Spleen (tissue), 11 donors: ENCODE data around the gene MTERF4. TPM values are rescaled to one million over a fixed set of nuclear protein-coding genes. Genes with fewer than 3 reads are reported as not detected.

ENCODE experiments used
- DNase-seq: peaks from one replicate; pipeline ENCODE4 v3.0.0-alpha.2; 2020
- H3K27ac ChIP-seq, 8 donors: fragments of 200-600 bp; sonication (generic) in 7 of 8; 1 replicate in 4 of 8; 2 replicates in 4 of 8; pipeline versions ENCODE4 v1.5.0 to v1.8.0; 2016 to 2021; ENCODE audit warnings: inconsistent platforms in 4 of 8, mild to moderate bottlenecking in 4 of 8, moderate library complexity in 1 of 8
- H3K27me3 ChIP-seq, 7 donors: fragments of 200-600 bp; sonication (generic) in 6 of 7; replicated peaks in 1 of 7; 1 replicate in 4 of 7; 2 replicates in 3 of 7; pipeline versions ENCODE4 v1.5.0 to v1.8.0; 2016 to 2021; ENCODE audit warnings: inconsistent platforms in 3 of 7, mild to moderate bottlenecking in 1 of 7
- H3K36me3 ChIP-seq, 6 donors: fragments of 200-600 bp; sonication (generic) in 5 of 6; 1 replicate in 4 of 6; 2 replicates in 2 of 6; pipeline versions ENCODE4 v1.5.0 to v1.8.0; 2016 to 2021; ENCODE audit warnings: inconsistent platforms in 2 of 6
- H3K4me1 ChIP-seq, 6 donors: fragments of 200-600 bp; sonication (generic) in 5 of 6; 1 replicate in 3 of 6; 2 replicates in 3 of 6; pipeline versions ENCODE4 v1.5.0 to v1.8.0; 2016 to 2021; ENCODE audit warnings: inconsistent platforms in 3 of 6
- H3K4me3 ChIP-seq, 8 donors: fragments of 200-600 bp; sonication (generic) in 7 of 8; 1 replicate in 4 of 8; 2 replicates in 4 of 8; pipeline versions ENCODE4 v1.5.0 to v1.8.0; 2016 to 2021; ENCODE audit warnings: inconsistent platforms in 4 of 8, mild to moderate bottlenecking in 4 of 8, moderate library complexity in 2 of 8
- H3K9me3 ChIP-seq, 8 donors: fragments of 200-600 bp; sonication (generic) in 7 of 8; 1 replicate in 4 of 8; 2 replicates in 4 of 8; pipeline versions ENCODE4 v1.5.0 to v1.8.0; 2016 to 2021; ENCODE audit warnings: inconsistent platforms in 4 of 8
- CTCF ChIP-seq, 11 experiments: fragments of 200-600 bp in 7 of 11; fragments of 450-650 bp in 4 of 11; sonication (generic) in 4 of 11; IDR thresholded peaks in 8 of 11; conservative IDR thresholded peaks in 3 of 11; 1 replicate in 7 of 11; 2 replicates in 4 of 11; pipeline versions ENCODE4 v1.4.0 to v1.8.0; 2016 to 2021; ENCODE audit warnings: antibody characterized with exemption in 11 of 11, inconsistent platforms in 4 of 11, mild to moderate bottlenecking in 1 of 11
- POLR2A ChIP-seq, 3 donors: fragments of 450-650 bp; IDR thresholded peaks; one replicate each; pipeline ENCODE4 v1.5.1; 2017; ENCODE audit warnings: antibody characterized with exemption in 3 of 3, mild to moderate bottlenecking in 1 of 3
- POLR2AphosphoS5 ChIP-seq, 3 donors: sonication (generic); formaldehyde crosslinking; IDR thresholded peaks; one replicate each; pipeline ENCODE4 v1.5.1; 2017; ENCODE audit warnings: antibody characterized with exemption in 3 of 3
- WGBS, 5 donors: extraction: QIAGEN DNeasy Blood & Tissue Kit in 3 of 5; methylation state at CpG; one replicate each; pipeline versions ENCODE4 v1.1.5 to v1.1.7; 2013 to 2018; 5-methylcytosine and 5-hydroxymethylcytosine counted together
- intact Hi-C: fragments of 100-400 bp; cut with DNase I; formaldehyde crosslinking; loops from one replicate; pipeline ENCODE4 v1.15.0; 2023; ENCODE audit warnings: low total_unique reads
- polyA plus RNA-seq, 3 donors: library from polyadenylated mRNA; stranded (reverse); fragments of 200-250 nt; gene quantifications; one replicate each; pipeline ENCODE4 v1.2.1, GENCODE V29; 2013
- total RNA-seq, 7 donors: library from RNA; depleted of rRNA in 3 of 7; stranded (reverse); fragments of >200 nt in 3 of 7; fragmentation: NEBNext Ultra II Directional in 4 of 7; extraction: Animal tissue kit (Norgen Biotek cat#: 25700) in 4 of 7; gene quantifications; one replicate each; pipeline versions ENCODE4 v1.1.0 to v1.2.1, GENCODE V29; 2016 to 2021
- donor health status: healthy with polysubstance abuse.
- donor health status: DM: no; HTN: no; CAD: no; lungs with moderate emphysema.
- donor health status: DM: no; HTN: no; CAD: no.
- donor health status: Bipolar disorder and iron deficiency.
- donor health status: healthy.
- donor health status: DM: no; HTN: no; CAD: no.
- donor health status: DM: yes; HTN: yes; CAD: no.

Gene MTERF4
- total and polyA plus RNA-seq, 10 donors = 28.4 to 74.0 (median 47.2) TPM

GRCh38 chr2:241109210-241110088 lies 7.4 kb upstream of the MTERF4 start:
- peak overlapping the region in 7 of 8 donors; percentile 48 to 87 (median 80) for H3K27ac ChIP-seq

GRCh38 chr2:241108271-241109209 lies 6.5 kb upstream of the MTERF4 start:
- H3K36me3 ChIP-seq = peaks cover 0 to 20% (median 0%) of the 10 kb centered on the region in 6 donors
- DNase-seq = no peak
- no peaks in the 10 kb centered on the region for H3K9me3 ChIP-seq
- H3K27me3 ChIP-seq = no peaks in the 10 kb centered on the region
- TF ChIP-seq POLR2AphosphoS5 (IDR thresholded peaks at IDR 0.05) (peak; percentile 5 to 51 (median 35)), CTCF (IDR thresholded peaks at IDR 0.05 in 8 of 11, conservative IDR thresholded peaks at IDR 0.05 in 3 of 11) (no peak)
- intact Hi-C loops = no loop called here
- peak overlapping the region in 7 of 8 donors; percentile 56 to 87 (median 80) for H3K27ac ChIP-seq
- H3K4me1 ChIP-seq = peaks cover 9 to 93% (median 33%) of the 10 kb centered on the region in 6 donors
- H3K4me3 ChIP-seq = peak overlapping the region in 2 of 8 donors; percentile 39 to 45
- 59 to 68% (median 63%) methylated on average over 35 of the region's 35 CpGs for WGBS, 5 donors

More at GRCh38 chr2:241109210-241110088, 7.4 kb upstream of the MTERF4 start:
- no peak for TF ChIP-seq POLR2AphosphoS5 (IDR thresholded peaks at IDR 0.05)
- no peak for TF ChIP-seq CTCF (IDR thresholded peaks at IDR 0.05 in 8 of 11, conservative IDR thresholded peaks at IDR 0.05 in 3 of 11)
- TF ChIP-seq POLR2A (IDR thresholded peaks at IDR 0.05) = no peak
- peak overlapping the region in 2 of 8 donors; percentile 39 to 45 for H3K4me3 ChIP-seq
- no peaks in the 10 kb centered on the region for H3K9me3 ChIP-seq
- H3K4me1 ChIP-seq = peaks cover 9 to 84% (median 30%) of the 10 kb centered on the region in 6 donors
- intact Hi-C loops = no loop called here
- H3K36me3 ChIP-seq = peaks cover 0 to 26% (median 1%) of the 10 kb centered on the region in 6 donors
- DNase-seq = no peak
- no peaks in the 10 kb centered on the region for H3K27me3 ChIP-seq
- 80 to 87% (median 84%) methylated on average over 14 of the region's 14 CpGs for WGBS, 5 donors

GRCh38 chr2:241107031-241107783 lies 5.1 kb upstream of the MTERF4 start:
- intact Hi-C loops = no loop called here
- Histone ChIP-seq H3K4me1 (peaks cover 15 to 92% (median 43%) of the 10 kb centered on the region in 6 donors), H3K27me3 (no peaks in the 10 kb centered on the region), H3K36me3 (peaks cover 0 to 20% (median 0%) of the 10 kb centered on the region in 6 donors), H3K4me3 (no peak overlapping the region), H3K9me3 (no peaks in the 10 kb centered on the region), H3K27ac (peak overlapping the region in 2 of 8 donors; percentile 83 to 87)
- DNase-seq = no peak
- WGBS, 5 donors = 92 to 97% (median 94%) methylated on average over 8 to 9 of the region's 9 CpGs
- no peak for TF ChIP-seq CTCF (IDR thresholded peaks at IDR 0.05 in 8 of 11, conservative IDR thresholded peaks at IDR 0.05 in 3 of 11)
- no peak for TF ChIP-seq POLR2A (IDR thresholded peaks at IDR 0.05)
- no peak for TF ChIP-seq POLR2AphosphoS5 (IDR thresholded peaks at IDR 0.05)
